IPS-15b (cell line): ENCODE results near the gene DNAH7.
"Not testable (repeated sequence)": the region's sequence is repeated elsewhere in the genome, so short reads cannot be mapped to it uniquely, and the experiment has no call there.

Experiments used
- H3K27me3 ChIP-seq: one replicate; pipeline ENCODE4 v1.6.1; 2013; ENCODE audit warnings: low read length; ENCODE audit not compliant: control insufficient read depth, insufficient read depth
- H3K36me3 ChIP-seq: one replicate; pipeline ENCODE4 v1.6.1; 2013; ENCODE audit warnings: low read length; ENCODE audit not compliant: control insufficient read depth, insufficient read depth
- H3K4me1 ChIP-seq: one replicate; pipeline ENCODE4 v1.6.1; 2013; ENCODE audit warnings: mild to moderate bottlenecking, low read length; ENCODE audit not compliant: control insufficient read depth, insufficient read depth
- H3K4me3 ChIP-seq: one replicate; pipeline ENCODE4 v1.5.1; 2013; ENCODE audit warnings: low read depth, low read length
- H3K9ac ChIP-seq: one replicate; pipeline ENCODE4 v1.6.1; 2013; ENCODE audit warnings: low read depth, mild to moderate bottlenecking, low read length
- H3K9me3 ChIP-seq: one replicate; pipeline ENCODE4 v1.6.1; 2013; ENCODE audit warnings: mild to moderate bottlenecking, low read length; ENCODE audit not compliant: control insufficient read depth, insufficient read depth

DNAH7 gene

GRCh38 chr2:195945056-195945455 is 123.6 kb downstream of the DNAH7 start:
- Histone ChIP-seq H3K9me3 (no peaks in the 10 kb centered on the region), H3K4me1 (no peaks in the 10 kb centered on the region), H3K36me3 (no peaks in the 10 kb centered on the region), H3K9ac (no peak overlapping the region), H3K27me3 (no peaks in the 10 kb centered on the region), H3K4me3 (no peak overlapping the region)

- no peaks in the 10 kb centered on the region for H3K4me1 ChIP-seq
- H3K27me3 ChIP-seq = no peaks in the 10 kb centered on the region
- H3K36me3 ChIP-seq = no peaks in the 10 kb centered on the region
- no peaks in the 10 kb centered on the region for H3K9me3 ChIP-seq
- H3K9ac ChIP-seq = no peak overlapping the region
- H3K4me3 ChIP-seq = no peak overlapping the region
These were observed 131.5 kb downstream of the DNAH7 start for GRCh38 chr2:195937176-195937575.

- Histone ChIP-seq H3K4me3 (no peak overlapping the region), H3K9ac (no peak overlapping the region), H3K9me3 (no peaks in the 10 kb centered on the region), H3K36me3 (no peaks in the 10 kb centered on the region), H3K27me3 (no peaks in the 10 kb centered on the region), H3K4me1 (no peaks in the 10 kb centered on the region)
These were observed 134.2 kb downstream of the DNAH7 start for GRCh38 chr2:195934484-195934883.

- H3K9ac ChIP-seq = no peak overlapping the region
- H3K4me3 ChIP-seq = no peak overlapping the region
- no peaks in the 10 kb centered on the region for H3K4me1 ChIP-seq
- H3K36me3 ChIP-seq = no peaks in the 10 kb centered on the region
- no peaks in the 10 kb centered on the region for H3K9me3 ChIP-seq
- H3K27me3 ChIP-seq = no peaks in the 10 kb centered on the region
These were observed 139.1 kb downstream of the DNAH7 start for GRCh38 chr2:195929531-195929930.

GRCh38 chr2:195925120-195925519 is 143.5 kb downstream of the DNAH7 start:
- Histone ChIP-seq H3K4me3 (no peak overlapping the region), H3K4me1 (no peaks in the 10 kb centered on the region), H3K27me3 (no peaks in the 10 kb centered on the region), H3K36me3 (no peaks in the 10 kb centered on the region), H3K9ac (no peak overlapping the region), H3K9me3 (no peaks in the 10 kb centered on the region)

- Histone ChIP-seq H3K36me3 (no peaks in the 10 kb centered on the region), H3K4me3 (no peak overlapping the region), H3K4me1 (no peaks in the 10 kb centered on the region), H3K9ac (no peak overlapping the region), H3K9me3 (no peaks in the 10 kb centered on the region), H3K27me3 (no peaks in the 10 kb centered on the region)
These were observed 144.7 kb downstream of the DNAH7 start for GRCh38 chr2:195923889-195924288.

GRCh38 chr2:195917021-195917600 is 151.5 kb downstream of the DNAH7 start:
- not testable (repeated sequence) for H3K27me3 ChIP-seq, H3K9me3 ChIP-seq, H3K36me3 ChIP-seq, H3K4me3 ChIP-seq, H3K4me1 ChIP-seq, H3K9ac ChIP-seq

- Histone ChIP-seq H3K36me3 (no peaks in the 10 kb centered on the region), H3K9ac (no peak overlapping the region)
These were observed 156.6 kb downstream of the DNAH7 start for GRCh38 chr2:195912079-195912478.

GRCh38 chr2:195910570-195910969 is 158.1 kb downstream of the DNAH7 start:
- Histone ChIP-seq H3K27me3 (no peaks in the 10 kb centered on the region), H3K9me3 (no peaks in the 10 kb centered on the region), H3K4me3 (no peak overlapping the region)

More at GRCh38 chr2:195912079-195912478, 156.6 kb downstream of the DNAH7 start:
- Histone ChIP-seq H3K27me3 (no peaks in the 10 kb centered on the region), H3K9me3 (no peaks in the 10 kb centered on the region), H3K4me1 (no peaks in the 10 kb centered on the region), H3K4me3 (no peak overlapping the region)

GRCh38 chr2:195909926-195910325 is 158.7 kb downstream of the DNAH7 start:
- Histone ChIP-seq H3K4me1 (no peaks in the 10 kb centered on the region), H3K4me3 (no peak overlapping the region), H3K27me3 (no peaks in the 10 kb centered on the region), H3K36me3 (no peaks in the 10 kb centered on the region), H3K9me3 (no peaks in the 10 kb centered on the region), H3K9ac (no peak overlapping the region)

More at GRCh38 chr2:195910570-195910969, 158.1 kb downstream of the DNAH7 start:
- Histone ChIP-seq H3K4me1 (no peaks in the 10 kb centered on the region), H3K9ac (no peak overlapping the region), H3K36me3 (no peaks in the 10 kb centered on the region)

GRCh38 chr2:195907474-195907873 is 161.2 kb downstream of the DNAH7 start:
- Histone ChIP-seq H3K4me1 (no peaks in the 10 kb centered on the region), H3K27me3 (no peaks in the 10 kb centered on the region), H3K9ac (no peak overlapping the region), H3K4me3 (no peak overlapping the region), H3K36me3 (no peaks in the 10 kb centered on the region), H3K9me3 (no peaks in the 10 kb centered on the region)

- H3K27me3 ChIP-seq = no peaks in the 10 kb centered on the region
- H3K4me1 ChIP-seq = no peaks in the 10 kb centered on the region
- H3K36me3 ChIP-seq = no peaks in the 10 kb centered on the region
- no peak overlapping the region for H3K9ac ChIP-seq
- H3K9me3 ChIP-seq = no peaks in the 10 kb centered on the region
- H3K4me3 ChIP-seq = no peak overlapping the region
These were observed 164.7 kb downstream of the DNAH7 start for GRCh38 chr2:195903956-195904355.
